HCT116 (cell line): ENCODE data around the gene CYTL1. TPM values are rescaled to one million over a fixed set of nuclear protein-coding genes. Genes with fewer than 3 reads are reported as not detected.

ENCODE experiments used
- ATAC-seq: fragments of 200-7000 bp; cut with Tn5 transposase; 2 replicates; pipeline ENCODE4 v1.9.1; 2020; ENCODE audit warnings: mild to moderate bottlenecking, moderate library complexity
- BruUV-seq: library from RNA; stranded (reverse); fragments of 400-500 nt; replicated peaks from 2 replicates; lab custom pipeline; 2021; lab: Mats Ljungman, UMichigan
- CTCF ChIA-PET: fragments of 300-600 bp; sonication (Branson Sonifier 250); formaldehyde crosslinking; loops from one replicate; lab custom pipeline; 2021; ENCODE audit warnings: antibody characterized with exemption; lab: Charles Lee
- POLR2A ChIA-PET: fragments of 300-600, 350-600 bp; sonication (Branson Sonifier 250); formaldehyde crosslinking; loops from one replicate; lab custom pipeline; 2021; ENCODE audit warnings: antibody characterized with exemption; lab: Charles Lee
- RAD21 ChIA-PET, 2 experiments: fragments of 300-600 bp; sonication (Branson Sonifier 250); formaldehyde crosslinking; loops; one replicate each; lab custom pipeline; 2023; ENCODE audit warnings: low total read pairs in 2 of 2; ENCODE audit not compliant: uncharacterized antibody in 2 of 2, unreplicated experiment in 2 of 2, low non-redundant PET in 1 of 2; lab: Charles Lee
- DNase-seq: peaks from one replicate; pipeline ENCODE4 v3.0.0-alpha.2; 2010; ENCODE audit warnings: low read depth, low spot score
- H2AFZ ChIP-seq: fragments of 200-600 bp; shearing (Covaris generic), sonication (generic); 2 replicates; pipeline ENCODE4 v1.6.1; 2017; ENCODE audit warnings: low read depth, mixed run types, mixed read lengths, antibody characterized with exemption, low read length; ENCODE audit not compliant: poor library complexity, severe bottlenecking
- H3K27ac ChIP-seq: 2 replicates; pipeline ENCODE4 v1.5.1; 2012; ENCODE audit warnings: low read depth, low read length
- H3K27me3 ChIP-seq: fragments of 200-600 bp; sonication (generic); 2 replicates; pipeline ENCODE4 v1.6.1; 2016; ENCODE audit warnings: mixed run types, low read length, mixed read lengths; ENCODE audit not compliant: insufficient read depth
- H3K36me3 ChIP-seq, 2 experiments: fragments of 200-500 bp in 1 of 2; fragments of 200-600 bp in 1 of 2; sonication (Bioruptor generic) in 1 of 2; sonication (generic) in 1 of 2; 2 replicates each; pipeline versions ENCODE4 v1.5.1 to v1.6.1; 2014 to 2016; ENCODE audit warnings: low read length in 2 of 2, inconsistent platforms in 1 of 2, mixed read lengths in 1 of 2, mixed run types in 1 of 2; ENCODE audit not compliant: insufficient read depth in 2 of 2, control insufficient read depth in 1 of 2
- H3K4me1 ChIP-seq, 2 experiments: fragments of 200-600 bp in 1 of 2; sonication (generic) in 1 of 2; 2 replicates each; pipeline versions ENCODE4 v1.5.1 to v1.6.1; 2012 to 2017; ENCODE audit warnings: low read length in 2 of 2, inconsistent platforms in 1 of 2, mild to moderate bottlenecking in 1 of 2, mixed read lengths in 1 of 2, mixed run types in 1 of 2, moderate library complexity in 1 of 2; ENCODE audit not compliant: insufficient read depth in 2 of 2, control insufficient read depth in 1 of 2
- H3K4me2 ChIP-seq: fragments of 200-600 bp; sonication (generic); 2 replicates; pipeline ENCODE4 v1.6.1; 2017; ENCODE audit warnings: mixed run types, low read length, mixed read lengths
- H3K4me3 ChIP-seq, 2 experiments: fragments of 200-600 bp in 1 of 2; sonication (generic) in 1 of 2; replicated peaks in 1 of 2; 2 replicates each; pipeline ENCODE4 v1.5.1; 2011 to 2016; ENCODE audit warnings: low read length in 2 of 2, control low read depth in 1 of 2, low read depth in 1 of 2, mild to moderate bottlenecking in 1 of 2, mixed read lengths in 1 of 2, mixed run types in 1 of 2
- H3K79me2 ChIP-seq: fragments of 200-600 bp; sonication (generic); 2 replicates; pipeline ENCODE4 v1.6.1; 2017; ENCODE audit warnings: mild to moderate bottlenecking, mixed run types, low read length, moderate library complexity, mixed read lengths; ENCODE audit not compliant: insufficient read depth
- H3K9ac ChIP-seq: fragments of 200-600 bp; sonication (generic); 2 replicates; pipeline ENCODE4 v1.6.1; 2016; ENCODE audit warnings: low read length, mixed read lengths
- H3K9me2 ChIP-seq: fragments of 200-600 bp; sonication (generic), shearing (Covaris generic); 2 replicates; pipeline ENCODE4 v1.6.1; 2017; ENCODE audit warnings: mixed run types, mild to moderate bottlenecking, moderate library complexity; ENCODE audit not compliant: insufficient read depth
- H3K9me3 ChIP-seq, 2 experiments: fragments of 200-500 bp in 1 of 2; fragments of 200-600 bp in 1 of 2; sonication (Bioruptor generic) in 1 of 2; sonication (generic) in 1 of 2; 2 replicates each; pipeline ENCODE4 v1.6.1; 2014 to 2017; ENCODE audit warnings: low read length in 2 of 2, mixed read lengths in 2 of 2, inconsistent platforms in 1 of 2, low read depth in 1 of 2, mild to moderate bottlenecking in 1 of 2, mixed run types in 1 of 2, moderate library complexity in 1 of 2; ENCODE audit not compliant: control insufficient read depth in 1 of 2, insufficient read depth in 1 of 2
- H4K20me1 ChIP-seq: fragments of 200-600 bp; sonication (generic), shearing (Covaris generic); 2 replicates; pipeline ENCODE4 v1.6.1; 2017; ENCODE audit warnings: mixed run types, mild to moderate bottlenecking, moderate library complexity; ENCODE audit not compliant: insufficient read depth
- CBX3 ChIP-seq: IDR thresholded peaks from 2 replicates; pipeline ENCODE4 v1.6.1; 2012; ENCODE audit warnings: low read depth
- CEBPB ChIP-seq: IDR thresholded peaks from 2 replicates; pipeline ENCODE4 v1.6.1; 2012; ENCODE audit warnings: low read depth
- CTCF ChIP-seq, 3 experiments: fragments of 200-600 bp in 1 of 3; sonication (generic) in 1 of 3; IDR thresholded peaks in 2 of 3; conservative IDR thresholded peaks in 1 of 3; 2 replicates each; pipeline ENCODE4 v1.5.1; 2012 to 2017; ENCODE audit warnings: low read depth in 2 of 3, low read length in 2 of 3, antibody characterized with exemption in 1 of 3, borderline replicate concordance in 1 of 3, control low read depth in 1 of 3, mild to moderate bottlenecking in 1 of 3, mixed read lengths in 1 of 3, mixed run types in 1 of 3, moderate library complexity in 1 of 3; ENCODE audit not compliant: insufficient read depth in 1 of 3
- EGR1 ChIP-seq: IDR thresholded peaks from 2 replicates; pipeline ENCODE4 v1.6.1; 2012; ENCODE audit warnings: low read depth
- ELF1 ChIP-seq: IDR thresholded peaks from 2 replicates; pipeline ENCODE4 v1.6.1; 2012; ENCODE audit warnings: low read depth, borderline replicate concordance
- EZH2 ChIP-seq: fragments of 200-600 bp; sonication (generic); IDR thresholded peaks from 2 replicates; pipeline ENCODE4 v1.6.1; 2017; ENCODE audit warnings: antibody characterized with exemption, mixed run types
- EZH2phosphoT487 ChIP-seq: fragments of 200-600 bp; IDR thresholded peaks from 2 replicates; pipeline ENCODE4 v1.6.1; 2018; ENCODE audit warnings: antibody characterized with exemption, borderline replicate concordance
- JUND ChIP-seq: IDR thresholded peaks from 2 replicates; pipeline ENCODE4 v1.6.1; 2012
- MAX ChIP-seq: IDR thresholded peaks from 2 replicates; pipeline ENCODE4 v1.6.1; 2012
- POLR2A ChIP-seq: IDR thresholded peaks from 2 replicates; pipeline ENCODE4 v1.7.0; 2011; ENCODE audit warnings: borderline replicate concordance; ENCODE audit not compliant: insufficient read depth, insufficient read length; ENCODE audit errors: extremely low read depth
- POLR2AphosphoS5 ChIP-seq: IDR thresholded peaks from 2 replicates; pipeline ENCODE4 v1.6.1; 2011; ENCODE audit warnings: mild to moderate bottlenecking, low read depth, low read length, moderate library complexity
- RAD21 ChIP-seq: IDR thresholded peaks from 2 replicates; pipeline ENCODE4 v1.6.1; 2012; ENCODE audit warnings: low read depth, mild to moderate bottlenecking
- REST ChIP-seq: IDR thresholded peaks from 2 replicates; pipeline ENCODE4 v1.6.1; 2012; ENCODE audit warnings: low read depth
- SIN3A ChIP-seq: IDR thresholded peaks from 2 replicates; pipeline ENCODE4 v1.6.1; 2012; ENCODE audit warnings: low read depth
- SP1 ChIP-seq: IDR thresholded peaks from 2 replicates; pipeline ENCODE4 v1.6.1; 2012; ENCODE audit warnings: low read depth
- SRF ChIP-seq: IDR thresholded peaks from 2 replicates; pipeline ENCODE4 v1.6.1; 2012; ENCODE audit warnings: low read depth
- TCF7L2 ChIP-seq: IDR thresholded peaks from 2 replicates; pipeline ENCODE4 v1.7.0; 2011; ENCODE audit warnings: borderline replicate concordance, inconsistent platforms; ENCODE audit not compliant: insufficient read depth, insufficient read length; ENCODE audit errors: extremely low read depth
- YY1 ChIP-seq: IDR thresholded peaks from 2 replicates; pipeline ENCODE4 v1.6.1; 2011; ENCODE audit warnings: low read length, low read depth, moderate library complexity, mild to moderate bottlenecking; ENCODE audit not compliant: insufficient replicate concordance; ENCODE audit errors: extremely low read depth
- ZBTB33 ChIP-seq: IDR thresholded peaks from 2 replicates; pipeline ENCODE4 v1.6.1; 2011; ENCODE audit warnings: mild to moderate bottlenecking, low read length, moderate library complexity; ENCODE audit not compliant: insufficient replicate concordance; ENCODE audit errors: extremely low read depth
- ZFX ChIP-seq: fragments of 450-650 bp; IDR thresholded peaks from 2 replicates; pipeline ENCODE4 v1.6.1; 2017
- ZNF274 ChIP-seq: fragments of 200-500 bp; sonication (Bioruptor generic); IDR thresholded peaks from 2 replicates; pipeline ENCODE4 v1.6.1; 2014; ENCODE audit warnings: mild to moderate bottlenecking, low read depth, low read length, inconsistent platforms
- intact Hi-C: fragments of 100-400 bp; cut with micrococcal nuclease; formaldehyde crosslinking; loops from 2 replicates; pipeline ENCODE4 v1.10.0; 2022
- total RNA-seq: library from RNA; stranded (reverse); gene quantifications from one replicate; pipeline ENCODE4 v1.2.1, GENCODE V29; 2021; ENCODE audit not compliant: unreplicated experiment
- TF ChIP-seq, protein P1 (sequence below): IDR thresholded peaks from 2 replicates; pipeline ENCODE4 v1.6.1; 2012

The CYTL1 gene
- total RNA-seq, 1 experiment from 2014 or later = not detected

- no peak overlapping the region for H3K9ac ChIP-seq
- H3K27ac ChIP-seq = no peak overlapping the region
- H3K36me3 ChIP-seq = no peaks in the 10 kb centered on the region
- H3K9me2 ChIP-seq = no peaks in the 10 kb centered on the region
- no peaks in the 10 kb centered on the region for H3K27me3 ChIP-seq
- no peak overlapping the region for H3K4me3 ChIP-seq
- peaks cover 0 to 12% of the 10 kb centered on the region in 2 experiments; a peak in 1 of 4 replicates for H3K4me1 ChIP-seq
- ChIA-PET RAD21 (no interaction called here), CTCF (no interaction called here), POLR2A (no interaction called here)
- BruUV-seq = no TSS peak
- ATAC-seq (peak; percentile 49), DNase-seq (no peak)
- intact Hi-C loops = no loop called here
- H4K20me1 ChIP-seq = no peaks in the 10 kb centered on the region
- H3K79me2 ChIP-seq = no peaks in the 10 kb centered on the region
- H2AFZ ChIP-seq = no peak overlapping the region
- H3K9me3 ChIP-seq = no peaks in the 10 kb centered on the region
- peak overlapping the region; percentile 46 for H3K4me2 ChIP-seq
- TF ChIP-seq CTCF (IDR thresholded peaks at IDR 0.05 in 2 of 3, conservative IDR thresholded peaks at IDR 0.05 in 1 of 3; ENCODE audit: borderline replicate concordance in 1 of 3, insufficient read depth in 1 of 3, low read depth in 2 of 3, low read length in 2 of 3) = no peak
- no peak for TF ChIP-seq POLR2AphosphoS5
- TF ChIP-seq EZH2phosphoT487 = no peak
- 0 out of 2 replicates have a peak, but pooled peaks have one; percentile 19 for TF ChIP-seq SIN3A
- TF ChIP-seq ELF1 = no peak
- peak; percentile 33; the same call in 1 of the 2 replicates for TF ChIP-seq SP1
- peak; percentile 31; the same call in 1 of the 2 replicates for TF ChIP-seq JUND
- TF ChIP-seq, protein P1, sequence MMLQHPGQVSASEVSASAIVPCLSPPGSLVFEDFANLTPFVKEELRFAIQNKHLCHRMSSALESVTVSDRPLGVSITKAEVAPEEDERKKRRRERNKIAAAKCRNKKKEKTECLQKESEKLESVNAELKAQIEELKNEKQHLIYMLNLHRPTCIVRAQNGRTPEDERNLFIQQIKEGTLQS = no peak
- peak; percentile 65; the same call in 1 of the 2 replicates for TF ChIP-seq CBX3
- no peak for TF ChIP-seq ZNF274
- no peak for TF ChIP-seq TCF7L2
- TF ChIP-seq MAX = peak; percentile 24; the same call in 1 of the 2 replicates
- no peak for TF ChIP-seq CEBPB
- TF ChIP-seq EGR1 = no peak
- TF ChIP-seq REST = no peak
- TF ChIP-seq ZFX = no peak
- TF ChIP-seq POLR2A = no peak
- TF ChIP-seq ZBTB33 = no peak
- no peak for TF ChIP-seq YY1
- no peak for TF ChIP-seq EZH2
- no peak for TF ChIP-seq RAD21
- TF ChIP-seq SRF = no peak
These were observed 35.1 kb downstream of the CYTL1 start for GRCh38 chr4:4984186-4984585.
